C4-2B (cell line): ENCODE results near the gene PLA2G2D.

Experiments
- ZFX ChIP-seq: fragments of 450-650 bp; IDR thresholded peaks from 2 replicates; pipeline ENCODE4 v1.6.1; 2017
- TF ChIP-seq, protein P1 (sequence below): fragments of 450-650 bp; conservative IDR thresholded peaks from 2 replicates; pipeline ENCODE4 v1.5.1; 2017; ENCODE audit warnings: mild to moderate bottlenecking

DNA sequence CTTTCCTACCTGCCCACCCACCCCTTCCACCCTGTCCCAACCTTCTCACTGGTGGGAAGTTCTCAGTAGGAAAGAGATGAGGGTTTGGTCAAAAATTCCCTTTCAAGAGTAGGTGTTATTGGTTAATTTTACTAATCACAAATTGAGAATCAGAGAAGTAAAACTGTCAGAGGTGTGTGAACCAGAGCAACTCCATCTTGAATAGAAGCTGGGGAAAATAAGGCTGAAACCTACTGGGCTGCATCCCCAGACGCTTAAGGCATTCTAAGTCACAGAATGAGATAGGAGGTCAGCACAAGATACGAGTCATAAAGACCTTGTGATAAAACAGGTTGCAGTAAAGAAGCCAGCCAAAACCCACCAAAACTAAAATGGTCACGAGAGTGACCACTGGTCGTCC lies 11.5 kb downstream of the PLA2G2D start:
- TF ChIP-seq, protein P1, sequence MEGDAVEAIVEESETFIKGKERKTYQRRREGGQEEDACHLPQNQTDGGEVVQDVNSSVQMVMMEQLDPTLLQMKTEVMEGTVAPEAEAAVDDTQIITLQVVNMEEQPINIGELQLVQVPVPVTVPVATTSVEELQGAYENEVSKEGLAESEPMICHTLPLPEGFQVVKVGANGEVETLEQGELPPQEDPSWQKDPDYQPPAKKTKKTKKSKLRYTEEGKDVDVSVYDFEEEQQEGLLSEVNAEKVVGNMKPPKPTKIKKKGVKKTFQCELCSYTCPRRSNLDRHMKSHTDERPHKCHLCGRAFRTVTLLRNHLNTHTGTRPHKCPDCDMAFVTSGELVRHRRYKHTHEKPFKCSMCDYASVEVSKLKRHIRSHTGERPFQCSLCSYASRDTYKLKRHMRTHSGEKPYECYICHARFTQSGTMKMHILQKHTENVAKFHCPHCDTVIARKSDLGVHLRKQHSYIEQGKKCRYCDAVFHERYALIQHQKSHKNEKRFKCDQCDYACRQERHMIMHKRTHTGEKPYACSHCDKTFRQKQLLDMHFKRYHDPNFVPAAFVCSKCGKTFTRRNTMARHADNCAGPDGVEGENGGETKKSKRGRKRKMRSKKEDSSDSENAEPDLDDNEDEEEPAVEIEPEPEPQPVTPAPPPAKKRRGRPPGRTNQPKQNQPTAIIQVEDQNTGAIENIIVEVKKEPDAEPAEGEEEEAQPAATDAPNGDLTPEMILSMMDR: no peak
- no peak for TF ChIP-seq ZFX
